HG03196 (cell line): ENCODE measurements around the gene MEF2D.

ENCODE experiments used
- ATAC-seq: cut with Tn5 transposase; IDR thresholded peaks from one replicate; pipeline ENCODE4 v1.9.1; 2021; ENCODE audit not compliant: unreplicated experiment

Gene MEF2D

GRCh38 chr1:156448134-156448967 lies 52.2 kb downstream of the MEF2D start:
- ATAC-seq: no peak

- ATAC-seq: no peak
These were observed 54.7 kb downstream of the MEF2D start for GRCh38 chr1:156445789-156446263.

GRCh38 chr1:156444407-156445001 lies 56.1 kb downstream of the MEF2D start:
- no peak for ATAC-seq

DNA sequence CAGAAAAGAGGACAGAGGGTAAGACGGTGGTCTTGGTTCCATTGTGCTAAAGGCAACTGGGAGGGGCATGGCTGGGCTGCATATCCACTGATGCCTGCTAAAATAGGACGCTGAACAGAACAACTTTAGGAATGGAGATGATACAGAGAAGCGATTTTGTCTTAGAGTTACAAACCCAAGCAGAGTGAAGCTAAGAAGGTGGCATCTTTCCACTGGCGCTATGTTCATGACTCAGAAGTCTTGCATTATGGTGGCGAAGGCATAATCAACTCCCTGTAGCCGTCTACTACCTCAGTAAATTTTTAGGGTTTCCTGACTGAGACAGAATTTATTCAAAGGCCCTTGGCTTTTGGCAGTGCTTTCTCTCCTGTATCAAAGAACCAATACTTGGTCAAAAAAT lies 57.3 kb downstream of the MEF2D start:
- no peak for ATAC-seq

DNA sequence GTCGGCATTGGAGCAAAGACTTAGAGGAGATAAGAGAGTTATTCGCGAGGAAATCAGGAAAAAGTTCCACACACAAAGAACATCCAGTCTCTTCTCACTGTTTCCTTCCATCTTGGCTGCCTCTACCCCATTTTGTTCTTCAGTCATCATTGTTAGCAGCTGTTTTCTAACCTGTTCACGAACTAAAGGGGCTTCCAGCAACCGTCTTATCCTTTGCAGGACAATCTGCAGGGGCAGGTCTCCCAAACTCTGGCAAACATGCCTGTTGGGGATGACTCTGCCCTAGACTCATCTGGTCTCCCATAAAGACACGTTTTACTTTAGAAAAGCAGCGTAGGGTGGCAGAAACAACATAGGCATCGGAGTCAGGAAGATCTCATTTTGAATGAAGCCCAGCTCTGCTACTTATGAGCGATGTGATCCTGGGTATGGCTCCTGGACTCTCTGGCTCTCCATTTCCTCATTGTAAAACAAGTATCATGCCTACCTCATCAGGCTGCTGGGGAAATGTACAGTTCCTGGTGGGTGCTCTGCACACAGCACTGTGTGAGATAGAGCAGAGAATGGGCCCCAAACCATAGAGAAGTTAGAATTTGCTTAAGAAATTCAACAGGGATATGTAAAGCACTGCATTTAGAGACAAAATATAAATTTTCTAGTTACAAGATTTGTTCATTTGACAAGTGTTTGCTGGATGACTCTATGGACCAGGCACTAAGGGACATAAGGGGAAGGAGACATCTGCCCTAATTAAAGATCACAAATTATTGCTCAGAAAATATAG lies 59.7 kb downstream of the MEF2D start:
- ATAC-seq: no peak

- no peak for ATAC-seq
These were observed 60.8 kb downstream of the MEF2D start for GRCh38 chr1:156439777-156440183.

DNA sequence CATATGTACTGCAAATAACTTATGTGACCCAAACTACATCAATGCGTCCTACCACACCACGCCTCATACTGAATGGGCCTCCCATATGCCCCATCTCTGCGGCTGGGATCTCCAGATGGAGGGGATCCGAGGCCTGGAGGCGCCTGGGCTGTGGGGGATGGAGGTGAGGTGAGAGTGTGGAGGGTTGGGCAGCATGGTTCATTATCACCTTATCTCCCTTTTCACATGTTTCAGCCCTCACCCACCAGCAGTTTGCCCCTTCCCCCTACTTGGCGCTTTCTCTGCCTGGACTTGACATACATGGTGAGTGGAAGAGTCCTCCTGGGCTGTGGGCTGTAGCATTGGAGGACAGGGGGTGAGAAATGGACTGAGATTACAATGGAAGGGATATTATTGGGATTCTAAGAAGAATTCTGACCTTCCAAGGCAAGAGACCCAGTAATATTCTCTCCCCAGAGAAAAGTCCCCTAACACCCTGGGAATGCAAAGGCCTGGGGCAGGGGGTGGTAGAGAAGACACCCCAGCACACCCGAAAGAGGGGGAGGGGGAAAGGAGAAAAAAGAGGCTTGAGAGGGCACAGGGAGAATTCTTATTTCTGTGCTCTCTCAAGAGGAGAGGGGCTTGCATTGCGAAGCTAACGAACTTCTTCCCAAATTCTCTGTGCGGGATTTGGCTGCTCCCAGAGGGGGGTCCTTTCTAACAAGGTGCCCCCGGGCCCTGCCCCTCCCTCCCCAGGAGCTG lies 61.4 kb downstream of the MEF2D start:
- ATAC-seq: no peak

DNA sequence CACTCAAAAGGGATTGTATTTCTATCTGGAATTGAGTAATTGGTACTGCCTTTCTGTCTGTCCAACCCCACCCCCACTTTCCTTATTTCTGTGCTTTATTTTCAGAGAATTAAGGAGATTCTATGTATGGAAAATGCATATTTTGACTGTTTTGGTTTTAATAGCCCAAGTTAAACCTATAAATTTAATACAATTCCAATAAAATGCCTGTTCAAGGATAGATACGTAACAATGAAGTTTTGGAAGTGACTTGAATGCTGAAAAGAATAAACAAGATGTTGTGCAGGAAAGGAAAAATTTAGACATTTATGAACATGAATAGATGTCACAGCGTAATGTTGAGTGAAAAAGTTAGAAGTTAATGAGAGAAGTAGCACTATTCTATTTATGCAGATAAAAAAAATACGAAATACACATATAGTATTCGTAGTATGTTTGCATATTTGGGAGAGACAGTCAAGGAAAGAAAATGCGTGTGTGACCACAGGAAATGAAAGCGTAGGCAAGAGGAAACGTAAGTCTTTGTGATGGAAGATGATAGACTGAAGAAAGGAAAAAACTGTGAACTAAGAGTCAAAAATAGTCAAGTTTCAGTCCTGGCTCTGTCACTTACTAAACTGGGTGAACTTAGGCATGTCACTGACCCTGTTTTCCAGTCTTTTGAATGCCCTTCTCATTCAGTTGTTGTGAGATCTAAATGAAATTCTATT lies 62.1 kb downstream of the MEF2D start:
- no peak for ATAC-seq

- ATAC-seq: no peak
These were observed 63.3 kb downstream of the MEF2D start for GRCh38 chr1:156437037-156437867.

- ATAC-seq: no peak
These were observed 64.2 kb downstream of the MEF2D start for GRCh38 chr1:156436141-156437036.

DNA sequence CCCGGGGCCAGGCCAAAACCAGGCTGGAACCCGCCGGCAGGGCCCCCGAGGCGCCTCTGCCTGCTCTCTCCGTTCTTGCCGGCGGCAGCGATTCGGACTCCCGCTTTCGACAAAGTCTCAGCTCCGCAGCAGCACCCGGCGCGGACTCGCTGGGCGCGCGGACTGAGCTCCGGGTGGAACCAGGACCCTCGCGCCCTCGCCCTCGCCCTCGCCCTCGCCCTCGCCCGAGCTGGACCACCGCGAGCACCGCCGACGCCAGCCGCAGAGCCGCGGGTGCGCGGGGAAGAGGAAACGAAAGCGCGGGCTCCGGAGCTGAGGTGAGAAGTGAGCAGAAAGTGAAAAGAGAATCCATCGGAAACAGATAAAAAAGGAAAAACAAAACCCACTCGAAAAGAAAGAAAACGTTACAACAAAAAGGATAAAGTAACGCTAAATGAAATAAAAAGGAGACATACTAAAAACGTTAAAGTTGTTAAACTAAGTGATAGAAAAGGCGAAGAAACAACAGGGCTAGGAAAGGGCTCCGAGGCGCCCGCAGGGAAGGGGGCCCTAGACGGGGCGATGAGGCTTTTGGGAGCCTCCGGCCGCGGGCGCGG lies 64.9 kb downstream of the MEF2D start:
- ATAC-seq: no peak

DNA sequence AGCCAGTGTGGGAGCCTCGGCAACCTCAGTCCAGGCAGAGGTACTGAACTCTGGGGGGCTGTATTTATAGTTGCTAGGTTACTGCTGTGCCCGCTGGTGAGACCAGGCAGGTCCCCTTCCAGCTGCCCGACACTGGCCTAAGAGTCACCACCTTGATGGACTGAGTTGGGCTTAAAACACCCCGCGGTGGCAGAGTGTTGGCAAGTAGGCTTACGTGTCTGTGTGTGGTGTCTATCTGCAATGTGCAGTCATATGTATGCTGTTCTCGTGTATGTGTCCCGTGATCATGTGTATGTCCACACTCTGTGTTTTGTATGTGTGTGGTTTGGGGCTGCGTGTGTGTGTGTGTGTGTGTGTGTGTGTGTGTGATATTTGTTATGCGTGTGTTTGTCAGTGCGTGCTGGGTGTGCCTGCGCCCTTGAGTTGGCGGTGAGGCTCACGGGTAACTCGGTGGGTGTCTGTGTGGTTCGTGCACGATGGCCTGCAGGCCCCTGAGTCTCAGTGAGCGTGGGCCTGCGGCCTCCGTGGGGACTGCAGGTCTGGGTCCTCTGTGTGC lies 65.5 kb downstream of the MEF2D start:
- ATAC-seq: no peak

DNA sequence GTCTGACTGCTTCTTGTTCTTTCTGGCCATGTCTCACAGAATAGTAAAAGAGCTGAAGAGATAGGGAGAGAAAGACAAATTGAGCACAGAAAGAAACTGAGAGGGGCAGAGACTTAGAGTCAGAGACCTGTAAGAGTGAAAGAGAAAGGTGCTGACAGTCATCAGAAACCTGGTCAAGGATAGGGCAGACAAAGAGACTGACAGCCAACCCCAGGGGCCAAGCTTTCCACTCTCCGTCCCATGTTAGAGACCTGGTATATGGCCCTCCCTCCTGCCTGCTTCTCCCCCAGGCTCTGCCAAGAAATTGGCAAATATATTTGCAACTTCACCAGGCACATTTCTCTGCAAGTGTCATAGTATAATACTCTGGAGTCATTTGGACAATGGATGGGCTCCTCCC lies 67.0 kb downstream of the MEF2D start:
- no peak for ATAC-seq

GRCh38 chr1:156433032-156433431 lies 67.5 kb downstream of the MEF2D start:
- ATAC-seq: no peak

GRCh38 chr1:156432669-156433018 lies 67.9 kb downstream of the MEF2D start:
- no peak for ATAC-seq

- ATAC-seq: no peak
These were observed 68.6 kb downstream of the MEF2D start for GRCh38 chr1:156431769-156432668.

DNA sequence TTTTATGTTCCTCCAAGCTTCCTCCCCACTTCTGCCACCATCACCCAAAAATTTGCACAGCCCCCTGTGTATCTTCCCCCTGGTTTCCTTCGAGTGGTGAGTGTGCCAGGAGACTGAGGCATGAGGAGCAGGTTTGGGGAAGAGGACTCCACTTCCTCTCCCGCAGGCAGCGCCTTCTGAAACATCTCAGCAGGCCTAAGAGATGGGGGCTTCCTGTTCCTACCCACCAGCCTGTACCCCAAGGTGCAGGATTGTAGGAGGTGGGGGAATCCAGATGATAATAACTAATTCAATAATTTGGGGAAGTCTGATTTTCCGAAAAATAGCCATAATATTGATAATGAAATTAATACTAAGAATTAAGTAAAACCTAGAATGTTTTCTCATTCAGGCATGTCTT lies 69.2 kb downstream of the MEF2D start:
- ATAC-seq: no peak
